Lower leg skin (tissue), 4 donors: ENCODE results near the gene ETNK1. TPM values are rescaled to one million over a fixed set of nuclear protein-coding genes. Genes with fewer than 3 reads are reported as not detected.

Source experiments
- DNase-seq, 2 donors: peaks; one replicate each; pipeline ENCODE4 v3.0.0-alpha.2; 2019; ENCODE audit warnings: low spot score in 2 of 2
- H3K4me3 ChIP-seq: fragments of 200-600 bp; sonication (generic); 2 replicates; pipeline ENCODE4 v1.5.1; 2017; ENCODE audit warnings: mild to moderate bottlenecking, low read depth; ENCODE audit not compliant: poor library complexity, severe bottlenecking
- CTCF ChIP-seq, 3 donors: fragments of 450-650 bp; IDR thresholded peaks; one replicate each; pipeline ENCODE4 v1.5.1; 2016; ENCODE audit warnings: antibody characterized with exemption in 3 of 3, mild to moderate bottlenecking in 3 of 3, moderate library complexity in 2 of 3
- POLR2A ChIP-seq, 2 donors: fragments of 450-650 bp; IDR thresholded peaks; one replicate each; pipeline ENCODE4 v1.6.1; 2016 to 2017; ENCODE audit warnings: antibody characterized with exemption in 2 of 2, mild to moderate bottlenecking in 1 of 2, moderate library complexity in 1 of 2
- WGBS, 2 donors: methylation state at CpG; one replicate each; pipeline ENCODE4 v1.1.5; 2018; 5-methylcytosine and 5-hydroxymethylcytosine counted together
- intact Hi-C: fragments of 100-400 bp; cut with DNase I; formaldehyde crosslinking; loops from one replicate; pipeline ENCODE4 v1.15.0; 2023; ENCODE audit warnings: low total_unique reads
- total RNA-seq, 4 donors: library from RNA; depleted of rRNA; stranded (reverse); fragments of >200 nt; gene quantifications; one replicate each; pipeline ENCODE4 v1.1.0, GENCODE V29; 2016

ETNK1 gene
- total RNA-seq, 4 donors from 2014 or later: 21.1 to 35.1 (median 23.4) TPM

- no peak for TF ChIP-seq POLR2A (IDR thresholded peaks at IDR 0.05)
- TF ChIP-seq CTCF (IDR thresholded peaks at IDR 0.05): no peak
- intact Hi-C loops: no loop called here
- H3K4me3 ChIP-seq: no peak overlapping the region
- no peak for DNase-seq
These were observed 40.5 kb downstream of the ETNK1 start for GRCh38 chr12:22665476-22665875.

- DNase-seq: no peak
- no peak overlapping the region for H3K4me3 ChIP-seq
- 58 to 79% methylated on average over 1 of the region's 1 CpG for WGBS, 2 donors
- intact Hi-C loops: no loop called here
- no peak for TF ChIP-seq CTCF (IDR thresholded peaks at IDR 0.05)
- no peak for TF ChIP-seq POLR2A (IDR thresholded peaks at IDR 0.05)
These were observed 42.2 kb downstream of the ETNK1 start for GRCh38 chr12:22667122-22667521.

- H3K4me3 ChIP-seq: no peak overlapping the region
- intact Hi-C loops: no loop called here
- 90 to 91% methylated on average over 6 of the region's 6 CpGs for WGBS, 2 donors
- no peak for DNase-seq
- TF ChIP-seq POLR2A (IDR thresholded peaks at IDR 0.05): no peak
- no peak for TF ChIP-seq CTCF (IDR thresholded peaks at IDR 0.05)
These were observed 43.5 kb downstream of the ETNK1 start for GRCh38 chr12:22668441-22668840.

GRCh38 chr12:22670762-22671161, 45.8 kb downstream of the ETNK1 start:
- no peak for DNase-seq
- intact Hi-C loops: no loop called here
- TF ChIP-seq POLR2A (IDR thresholded peaks at IDR 0.05) (no peak), CTCF (IDR thresholded peaks at IDR 0.05) (no peak)
- H3K4me3 ChIP-seq: no peak overlapping the region

- H3K4me3 ChIP-seq: no peak overlapping the region
- intact Hi-C loops: no loop called here
- WGBS, 2 donors: 58 to 79% methylated on average over 3 of the region's 3 CpGs
- no peak for DNase-seq
- TF ChIP-seq POLR2A (IDR thresholded peaks at IDR 0.05) (no peak), CTCF (IDR thresholded peaks at IDR 0.05) (no peak)
These were observed 48.0 kb downstream of the ETNK1 start for GRCh38 chr12:22672951-22673350.

GRCh38 chr12:22677781-22678574, 53.0 kb downstream of the ETNK1 start:
- intact Hi-C loops: no loop called here
- no peak overlapping the region for H3K4me3 ChIP-seq
- 94% methylated on average over 6 of the region's 6 CpGs for WGBS, 2 donors
- no peak for DNase-seq
- TF ChIP-seq POLR2A (IDR thresholded peaks at IDR 0.05) (no peak), CTCF (IDR thresholded peaks at IDR 0.05) (no peak)
